Natural killer cell (primary cell): ENCODE measurements around the gene ARID5B. TPM values are rescaled to one million over a fixed set of nuclear protein-coding genes. Genes with fewer than 3 reads are reported as not detected.
A peak's percentile ranks its signal among the peaks of the same experiment; 100 is the strongest.

Source experiments
- ATAC-seq, 3 donors: fragments of 150-1000 bp in 2 of 3; fragments of 200-7000 bp in 1 of 3; cut with Tn5 transposase; 1 replicate in 1 of 3; 2 replicates in 2 of 3; pipeline ENCODE4 v1.10.0; 2021; ENCODE audit warnings: mild to moderate bottlenecking in 2 of 3, moderate library complexity in 2 of 3
- DNase-seq, 2 donors: peaks; one replicate each; pipeline versions ENCODE4 v3.0.0 to v3.0.0-alpha.2; 2013 to 2021; ENCODE audit warnings: mixed read lengths in 1 of 2
- H3K27ac ChIP-seq: one replicate; pipeline ENCODE4 v1.5.1; 2013; ENCODE audit warnings: mild to moderate bottlenecking, low read length
- H3K27me3 ChIP-seq: one replicate; pipeline ENCODE4 v1.6.1; 2013; ENCODE audit warnings: low read length; ENCODE audit not compliant: control insufficient read depth, insufficient read depth
- H3K36me3 ChIP-seq: one replicate; pipeline ENCODE4 v1.6.1; 2013; ENCODE audit warnings: low read length; ENCODE audit not compliant: control insufficient read depth, insufficient read depth
- H3K4me1 ChIP-seq: one replicate; pipeline ENCODE4 v1.6.1; 2013; ENCODE audit warnings: low read length; ENCODE audit not compliant: control insufficient read depth, insufficient read depth
- H3K4me3 ChIP-seq: one replicate; pipeline ENCODE4 v1.5.1; 2013; ENCODE audit warnings: low read length
- H3K9me3 ChIP-seq: one replicate; pipeline ENCODE4 v1.6.1; 2013; ENCODE audit warnings: low read length; ENCODE audit not compliant: control insufficient read depth, insufficient read depth
- H3K27ac Mint-ChIP-seq, 2 donors: one replicate each; pipeline ENCODE4 v1.8.0; 2022; ENCODE audit warnings: mild to moderate bottlenecking in 2 of 2, mixed read lengths in 2 of 2, moderate library complexity in 1 of 2
- H3K27me3 Mint-ChIP-seq, 2 donors: one replicate each; pipeline ENCODE4 v1.8.0; 2022; ENCODE audit warnings: low read depth in 2 of 2, mixed read lengths in 2 of 2
- H3K36me3 Mint-ChIP-seq: one replicate; pipeline ENCODE4 v1.8.0; 2022; ENCODE audit warnings: mixed read lengths
- H3K4me1 Mint-ChIP-seq, 2 donors: one replicate each; pipeline ENCODE4 v1.8.0; 2022; ENCODE audit warnings: mixed read lengths in 2 of 2
- H3K4me3 Mint-ChIP-seq: one replicate; pipeline ENCODE4 v1.8.0; 2022; ENCODE audit warnings: mild to moderate bottlenecking, moderate library complexity, mixed read lengths
- H3K9me3 Mint-ChIP-seq, 2 donors: one replicate each; pipeline ENCODE4 v1.8.0; 2022; ENCODE audit warnings: mixed read lengths in 2 of 2
- WGBS: methylation state at CpG from one replicate; pipeline ENCODE4 v1.1.7; 2013; ENCODE audit warnings: missing lambda C conversion rate; ENCODE audit not compliant: insufficient coverage; 5-methylcytosine and 5-hydroxymethylcytosine counted together
- intact Hi-C: fragments of 100-400 bp; cut with micrococcal nuclease; formaldehyde crosslinking; loops from one replicate; pipeline ENCODE4 v1.14.2; 2022
- total RNA-seq, 4 donors: library from RNA; stranded (reverse); fragments of 120-200 nt in 1 of 4; gene quantifications; one replicate each; pipeline versions ENCODE4 v1.2.3 to v1.2.4, GENCODE V29; 2013 to 2022
- TF ChIP-seq, protein P1 (sequence below): fragments of 200-600 bp; IDR thresholded peaks from one replicate; pipeline ENCODE4 v1.8.0; 2022; ENCODE audit warnings: antibody characterized with exemption

The ARID5B gene
- total RNA-seq, 3 donors from 2014 or later (not counting 1 experiment from before 2014, with no cell fraction given): 22.3 to 44.3 (median 31.3) TPM

GRCh38 chr10:62085404-62085803 is 183.9 kb downstream of the ARID5B start:
- 89% methylated on average over 1 of the region's 2 CpGs for WGBS
- peaks cover 10% of the 10 kb centered on the region for H3K4me1 ChIP-seq
- Mint-ChIP-seq H3K36me3 (peaks cover 18% of the 10 kb centered on the region), H3K27me3 (no peaks in the 10 kb centered on the region), H3K27ac (peak overlapping the region; percentile 60 to 73), H3K4me1 (peaks cover 35 to 52% of the 10 kb centered on the region in 2 donors), H3K9me3 (no peaks in the 10 kb centered on the region), H3K4me3 (no peak overlapping the region)
- TF ChIP-seq, protein P1, sequence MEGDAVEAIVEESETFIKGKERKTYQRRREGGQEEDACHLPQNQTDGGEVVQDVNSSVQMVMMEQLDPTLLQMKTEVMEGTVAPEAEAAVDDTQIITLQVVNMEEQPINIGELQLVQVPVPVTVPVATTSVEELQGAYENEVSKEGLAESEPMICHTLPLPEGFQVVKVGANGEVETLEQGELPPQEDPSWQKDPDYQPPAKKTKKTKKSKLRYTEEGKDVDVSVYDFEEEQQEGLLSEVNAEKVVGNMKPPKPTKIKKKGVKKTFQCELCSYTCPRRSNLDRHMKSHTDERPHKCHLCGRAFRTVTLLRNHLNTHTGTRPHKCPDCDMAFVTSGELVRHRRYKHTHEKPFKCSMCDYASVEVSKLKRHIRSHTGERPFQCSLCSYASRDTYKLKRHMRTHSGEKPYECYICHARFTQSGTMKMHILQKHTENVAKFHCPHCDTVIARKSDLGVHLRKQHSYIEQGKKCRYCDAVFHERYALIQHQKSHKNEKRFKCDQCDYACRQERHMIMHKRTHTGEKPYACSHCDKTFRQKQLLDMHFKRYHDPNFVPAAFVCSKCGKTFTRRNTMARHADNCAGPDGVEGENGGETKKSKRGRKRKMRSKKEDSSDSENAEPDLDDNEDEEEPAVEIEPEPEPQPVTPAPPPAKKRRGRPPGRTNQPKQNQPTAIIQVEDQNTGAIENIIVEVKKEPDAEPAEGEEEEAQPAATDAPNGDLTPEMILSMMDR: no peak
- no peaks in the 10 kb centered on the region for H3K9me3 ChIP-seq
- H3K27me3 ChIP-seq: no peaks in the 10 kb centered on the region
- intact Hi-C loops: no loop called here
- H3K4me3 ChIP-seq: no peak overlapping the region
- peaks cover 30% of the 10 kb centered on the region for H3K36me3 ChIP-seq
- DNase-seq: no peak
- no peak overlapping the region for H3K27ac ChIP-seq
- ATAC-seq: no peak

DNA sequence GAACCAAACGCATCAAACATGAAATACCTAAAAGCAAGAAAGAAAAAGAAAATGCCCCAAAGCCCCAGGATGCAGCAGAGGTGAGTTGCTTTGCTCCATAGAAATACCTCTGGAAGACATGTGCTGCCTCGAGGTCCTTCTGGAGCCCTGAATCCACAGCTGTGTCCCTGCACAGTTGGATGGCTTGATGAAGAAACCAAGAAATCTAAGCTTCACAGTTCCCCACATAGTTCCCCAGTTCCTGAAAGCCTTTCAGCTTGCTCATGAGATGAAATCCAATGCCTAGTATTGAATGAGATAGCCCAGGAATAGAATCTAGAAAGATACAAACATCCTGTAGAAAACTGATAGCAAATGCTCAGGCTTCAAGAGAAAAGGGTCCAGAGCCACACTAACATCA is 184.3 kb downstream of the ARID5B start:
- H3K27ac Mint-ChIP-seq: peak overlapping the region; percentile 60 to 73
- intact Hi-C loops: no loop called here
- Histone ChIP-seq H3K27ac (no peak overlapping the region), H3K9me3 (no peaks in the 10 kb centered on the region), H3K4me1 (peaks cover 10% of the 10 kb centered on the region), H3K36me3 (peaks cover 34% of the 10 kb centered on the region), H3K4me3 (no peak overlapping the region), H3K27me3 (no peaks in the 10 kb centered on the region)
- no peak overlapping the region for H3K4me3 Mint-ChIP-seq
- WGBS: 95% methylated on average over 2 of the region's 2 CpGs
- H3K9me3 Mint-ChIP-seq: no peaks in the 10 kb centered on the region
- TF ChIP-seq, protein P1: no peak
- peaks cover 23% of the 10 kb centered on the region for H3K36me3 Mint-ChIP-seq
- DNase-seq (no peak), ATAC-seq (no peak)
- H3K4me1 Mint-ChIP-seq: peaks cover 34 to 52% of the 10 kb centered on the region in 2 donors
- H3K27me3 Mint-ChIP-seq: no peaks in the 10 kb centered on the region

DNA sequence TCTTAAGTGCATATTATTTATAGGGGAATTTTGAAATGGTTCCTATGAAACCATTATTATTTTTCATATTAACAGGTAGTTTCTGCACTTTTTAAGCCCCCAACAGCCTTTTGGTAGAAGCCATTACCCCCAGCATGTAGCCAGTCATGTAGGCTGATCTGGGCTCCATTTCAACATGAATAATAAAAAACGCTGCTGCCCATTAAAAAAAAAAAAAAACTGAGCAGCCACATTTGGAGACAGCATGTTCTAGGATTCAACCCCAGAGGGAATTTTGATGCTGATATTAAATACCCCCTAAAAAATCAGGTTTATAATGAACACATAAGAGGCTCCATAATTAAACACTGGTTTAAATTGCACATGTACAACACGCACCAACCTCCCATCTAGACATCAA is 185.8 kb downstream of the ARID5B start:
- Histone ChIP-seq H3K4me1 (peaks cover 10% of the 10 kb centered on the region), H3K27me3 (no peaks in the 10 kb centered on the region), H3K36me3 (peaks cover 49% of the 10 kb centered on the region), H3K27ac (no peak overlapping the region), H3K9me3 (no peaks in the 10 kb centered on the region), H3K4me3 (no peak overlapping the region)
- H3K4me3 Mint-ChIP-seq: no peak overlapping the region
- ATAC-seq (no peak), DNase-seq (no peak)
- H3K9me3 Mint-ChIP-seq: no peaks in the 10 kb centered on the region
- WGBS: 90% methylated on average over 2 of the region's 2 CpGs
- H3K27me3 Mint-ChIP-seq: no peaks in the 10 kb centered on the region
- TF ChIP-seq, protein P1: no peak
- intact Hi-C loops: no loop called here
- peaks cover 24 to 38% of the 10 kb centered on the region in 2 donors for H3K4me1 Mint-ChIP-seq
- H3K36me3 Mint-ChIP-seq: peaks cover 34% of the 10 kb centered on the region
- H3K27ac Mint-ChIP-seq: no peak overlapping the region

DNA sequence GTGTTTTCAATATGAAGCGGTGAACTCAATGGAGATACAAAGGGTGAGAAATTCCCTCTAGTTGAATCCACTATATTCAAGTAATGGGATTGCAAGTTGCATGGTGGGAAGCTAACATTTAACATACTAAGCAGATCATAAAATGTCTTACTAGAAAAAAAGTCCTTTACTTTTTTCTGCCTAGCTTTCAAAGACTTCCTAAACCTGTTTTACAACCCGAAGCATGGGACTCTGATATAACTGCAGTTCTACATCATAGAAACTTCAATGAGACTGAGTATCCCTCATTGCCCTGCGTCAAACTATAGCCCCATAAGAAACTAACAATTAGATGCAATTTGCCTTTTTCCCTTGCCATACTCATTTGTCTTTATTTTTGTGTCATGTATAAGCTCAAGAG is 187.3 kb downstream of the ARID5B start:
- intact Hi-C loops: no loop called here

More for the DNA sequence above, 187.3 kb downstream of the ARID5B start:
- no peak overlapping the region for H3K27ac ChIP-seq
- TF ChIP-seq, protein P1: no peak
- Mint-ChIP-seq H3K9me3 (no peaks in the 10 kb centered on the region), H3K27ac (peak overlapping the region; percentile 41 to 53), H3K36me3 (peaks cover 46% of the 10 kb centered on the region), H3K4me3 (no peak overlapping the region), H3K27me3 (no peaks in the 10 kb centered on the region), H3K4me1 (peaks cover 14 to 24% of the 10 kb centered on the region in 2 donors)
- no peaks in the 10 kb centered on the region for H3K9me3 ChIP-seq
- H3K27me3 ChIP-seq: no peaks in the 10 kb centered on the region
- H3K4me1 ChIP-seq: no peaks in the 10 kb centered on the region
- WGBS: 86% methylated on average over 2 of the region's 3 CpGs
- peaks cover 62% of the 10 kb centered on the region for H3K36me3 ChIP-seq
- ATAC-seq: no peak
- DNase-seq: no peak
- H3K4me3 ChIP-seq: no peak overlapping the region
